ENCODE measurements around the gene ZNF79. TPM values are rescaled to one million over a fixed set of nuclear protein-coding genes. Genes with fewer than 3 reads are reported as not detected.

ZNF79 gene
- polyA plus RNA-seq, 1 experiment = 5.6 TPM

- CTCF ChIA-PET = no interaction called here
- Histone ChIP-seq H3K9me3 (ENCODE audit: control insufficient read depth, insufficient read depth, low read length) (no peaks in the 10 kb centered on the region; the same call in 1 of the 2 replicates), H3K27me3 (ENCODE audit: control insufficient read depth, insufficient read depth, low read length) (no peaks in the 10 kb centered on the region), H3K4me3 (ENCODE audit: low read depth, low read length) (no peak overlapping the region), H3K27ac (ENCODE audit: low read depth, low read length) (no peak overlapping the region)
- POLR2A ChIA-PET = interaction anchor here (1.5 kb wide), 1 partner anchor 16 kb away, joined by 3 read pairs; the partner anchor contains the start of genes LRSAM1 and RPL12
- TF ChIP-seq CTCF (IDR thresholded peaks at IDR 0.05; ENCODE audit: low read depth, low read length) = no peak
- DNase-seq (ENCODE audit: low read depth, low spot score) = no peak
Observed at GRCh38 chr9:127467621-127468020, 43.4 kb downstream of the ZNF79 start.

GRCh38 chr9:127470662-127471061 is 46.5 kb downstream of the ZNF79 start:
- no peaks in the 10 kb centered on the region for H3K27me3 ChIP-seq (ENCODE audit: control insufficient read depth, insufficient read depth, low read length)
- POLR2A ChIA-PET = no interaction called here
- no peak overlapping the region for H3K4me3 ChIP-seq (ENCODE audit: low read depth, low read length)
- no peak overlapping the region for H3K27ac ChIP-seq (ENCODE audit: low read depth, low read length)
- CTCF ChIA-PET = no interaction called here
- H3K9me3 ChIP-seq (ENCODE audit: control insufficient read depth, insufficient read depth, low read length) = no peaks in the 10 kb centered on the region; the same call in 1 of the 2 replicates
- no peak for TF ChIP-seq CTCF (IDR thresholded peaks at IDR 0.05; ENCODE audit: low read depth, low read length)
- DNase-seq (ENCODE audit: low read depth, low spot score) = no peak

- H3K4me3 ChIP-seq (ENCODE audit: low read depth, low read length) = no peak overlapping the region
- H3K27ac ChIP-seq (ENCODE audit: low read depth, low read length) = peak overlapping the region; percentile 21
- CTCF ChIA-PET = interaction anchor here (0.6 kb wide), 1 partner anchor 1156 kb away, joined by 3 read pairs; no protein-coding TSS in a partner anchor
- POLR2A ChIA-PET = interaction anchor here (1.0 kb wide), 1 partner anchor 83 kb away, joined by 3 read pairs; no protein-coding TSS in a partner anchor
- no peaks in the 10 kb centered on the region for H3K9me3 ChIP-seq (ENCODE audit: control insufficient read depth, insufficient read depth, low read length)
- no peaks in the 10 kb centered on the region for H3K27me3 ChIP-seq (ENCODE audit: control insufficient read depth, insufficient read depth, low read length)
- TF ChIP-seq CTCF (IDR thresholded peaks at IDR 0.05; ENCODE audit: low read depth, low read length) = no peak
- no peak for DNase-seq (ENCODE audit: low read depth, low spot score)
Observed at GRCh38 chr9:127473501-127473900, 49.3 kb downstream of the ZNF79 start.

- POLR2A ChIA-PET = interaction anchor here (0.7 to 1.0 kb wide), 2 partner anchors 68 to 82 kb away, joined by 3 to 7 read pairs; no protein-coding TSS in a partner anchor
- peak overlapping the region; percentile 21 for H3K27ac ChIP-seq (ENCODE audit: low read depth, low read length)
- no peak for DNase-seq (ENCODE audit: low read depth, low spot score)
- H3K27me3 ChIP-seq (ENCODE audit: control insufficient read depth, insufficient read depth, low read length) = no peaks in the 10 kb centered on the region
- H3K9me3 ChIP-seq (ENCODE audit: control insufficient read depth, insufficient read depth, low read length) = no peaks in the 10 kb centered on the region
- CTCF ChIA-PET = interaction anchor here (0.6 kb wide), 1 partner anchor 1156 kb away, joined by 3 read pairs; no protein-coding TSS in a partner anchor
- TF ChIP-seq CTCF (IDR thresholded peaks at IDR 0.05; ENCODE audit: low read depth, low read length) = no peak
- H3K4me3 ChIP-seq (ENCODE audit: low read depth, low read length) = no peak overlapping the region
Observed at GRCh38 chr9:127473932-127474331, 49.8 kb downstream of the ZNF79 start.

GRCh38 chr9:127474592-127474991 is 50.4 kb downstream of the ZNF79 start:
- H3K27me3 ChIP-seq (ENCODE audit: control insufficient read depth, insufficient read depth, low read length) = no peaks in the 10 kb centered on the region
- H3K9me3 ChIP-seq (ENCODE audit: control insufficient read depth, insufficient read depth, low read length) = no peaks in the 10 kb centered on the region
- DNase-seq (ENCODE audit: low read depth, low spot score) = no peak
- no peak overlapping the region for H3K4me3 ChIP-seq (ENCODE audit: low read depth, low read length)
- no peak for TF ChIP-seq CTCF (IDR thresholded peaks at IDR 0.05; ENCODE audit: low read depth, low read length)
- ChIA-PET POLR2A (interaction anchor here (0.7 to 1.0 kb wide), 2 partner anchors 67 to 82 kb away, joined by 3 to 7 read pairs; no protein-coding TSS in a partner anchor), CTCF (no interaction called here)
- H3K27ac ChIP-seq (ENCODE audit: low read depth, low read length) = no peak overlapping the region

Measured in AG04450 (cell line).